ENCODE results near the gene ZNF524.

Gene ZNF524

GRCh38 chr19:55592391-55593090, 7.5 kb upstream of the ZNF524 start:
- Mint-ChIP-seq H3K4me1 (peaks cover 8% of the 10 kb centered on the region), H3K36me3 (peaks cover 25% of the 10 kb centered on the region), H3K9me3 (no peaks in the 10 kb centered on the region), H3K27ac (no peak overlapping the region), H3K4me3 (no peak overlapping the region), H3K27me3 (no peaks in the 10 kb centered on the region)

- H3K36me3 Mint-ChIP-seq: peaks cover 25% of the 10 kb centered on the region
- no peak overlapping the region for H3K27ac Mint-ChIP-seq
- no peaks in the 10 kb centered on the region for H3K9me3 Mint-ChIP-seq
- no peak overlapping the region for H3K4me3 Mint-ChIP-seq
- peaks cover 7% of the 10 kb centered on the region for H3K4me1 Mint-ChIP-seq
- H3K27me3 Mint-ChIP-seq: no peaks in the 10 kb centered on the region
Measured at GRCh38 chr19:55593096-55593772, 6.9 kb upstream of the ZNF524 start.

- H3K4me3 Mint-ChIP-seq: no peak overlapping the region
- no peaks in the 10 kb centered on the region for H3K9me3 Mint-ChIP-seq
- H3K27ac Mint-ChIP-seq: no peak overlapping the region
- H3K4me1 Mint-ChIP-seq: peaks cover 11% of the 10 kb centered on the region
- H3K36me3 Mint-ChIP-seq: peaks cover 29% of the 10 kb centered on the region
- no peaks in the 10 kb centered on the region for H3K27me3 Mint-ChIP-seq
Measured at GRCh38 chr19:55594996-55595545, 5.0 kb upstream of the ZNF524 start.

GRCh38 chr19:55596304-55596703, 3.8 kb upstream of the ZNF524 start:
- H3K4me1 Mint-ChIP-seq: peaks cover 15% of the 10 kb centered on the region
- H3K4me3 Mint-ChIP-seq: no peak overlapping the region
- H3K9me3 Mint-ChIP-seq: no peaks in the 10 kb centered on the region
- H3K27ac Mint-ChIP-seq: no peak overlapping the region
- peaks cover 29% of the 10 kb centered on the region for H3K36me3 Mint-ChIP-seq
- H3K27me3 Mint-ChIP-seq: no peaks in the 10 kb centered on the region

- Mint-ChIP-seq H3K36me3 (peaks cover 25% of the 10 kb centered on the region), H3K4me1 (peaks cover 19% of the 10 kb centered on the region), H3K4me3 (no peak overlapping the region), H3K27me3 (no peaks in the 10 kb centered on the region), H3K27ac (no peak overlapping the region), H3K9me3 (no peaks in the 10 kb centered on the region)
Measured at GRCh38 chr19:55597501-55597921, 2.6 kb upstream of the ZNF524 start.

- peaks cover 20% of the 10 kb centered on the region for H3K4me1 Mint-ChIP-seq
- no peaks in the 10 kb centered on the region for H3K27me3 Mint-ChIP-seq
- H3K36me3 Mint-ChIP-seq: peaks cover 25% of the 10 kb centered on the region
- H3K4me3 Mint-ChIP-seq: no peak overlapping the region
- H3K9me3 Mint-ChIP-seq: no peaks in the 10 kb centered on the region
- H3K27ac Mint-ChIP-seq: no peak overlapping the region
Measured at GRCh38 chr19:55598034-55598433, 2.1 kb upstream of the ZNF524 start.

- H3K4me1 Mint-ChIP-seq: peaks cover 28% of the 10 kb centered on the region
- H3K4me3 Mint-ChIP-seq: peak overlapping the region; percentile 97
- H3K9me3 Mint-ChIP-seq: no peaks in the 10 kb centered on the region
- no peaks in the 10 kb centered on the region for H3K27me3 Mint-ChIP-seq
- peaks cover 23% of the 10 kb centered on the region for H3K36me3 Mint-ChIP-seq
- H3K27ac Mint-ChIP-seq: peak overlapping the region; percentile 100
Measured at GRCh38 chr19:55598719-55599467, 1.2 kb upstream of the ZNF524 start.

- H3K4me1 Mint-ChIP-seq: peaks cover 31% of the 10 kb centered on the region
- peak within 1 kb of the TSS; percentile 100 for H3K27ac Mint-ChIP-seq
- H3K27me3 Mint-ChIP-seq: no peaks in the 10 kb centered on the region
- H3K36me3 Mint-ChIP-seq: peaks cover 23% of the 10 kb centered on the region
- peak within 1 kb of the TSS; percentile 97 for H3K4me3 Mint-ChIP-seq
- no peaks in the 10 kb centered on the region for H3K9me3 Mint-ChIP-seq
Measured at GRCh38 chr19:55599468-55599841, 633 bp upstream of the ZNF524 start, which contains the start of gene FIZ1. Gene FIZ1, minus strand, starts transcription at chr19:55599517. Its CDS starts 1,652 bp downstream, at chr19:55597865.

GRCh38 chr19:55600662-55601028, 557 bp downstream of the ZNF524 start:
- no peak overlapping the region for H3K27ac Mint-ChIP-seq
- H3K27me3 Mint-ChIP-seq: no peaks in the 10 kb centered on the region

GRCh38 chr19:55601084-55601483, 996 bp downstream of the ZNF524 start:
- H3K4me1 Mint-ChIP-seq: peaks cover 38% of the 10 kb centered on the region
- H3K4me3 Mint-ChIP-seq: peak overlapping the region; percentile 86
- peaks cover 10% of the 10 kb centered on the region for H3K36me3 Mint-ChIP-seq
- H3K9me3 Mint-ChIP-seq: no peaks in the 10 kb centered on the region
- H3K27ac Mint-ChIP-seq: peak overlapping the region; percentile 87
- no peaks in the 10 kb centered on the region for H3K27me3 Mint-ChIP-seq

More at GRCh38 chr19:55600662-55601028, 557 bp downstream of the ZNF524 start:
- H3K9me3 Mint-ChIP-seq: no peaks in the 10 kb centered on the region
- H3K4me1 Mint-ChIP-seq: peaks cover 36% of the 10 kb centered on the region
- peak overlapping the region; percentile 86 for H3K4me3 Mint-ChIP-seq
- H3K36me3 Mint-ChIP-seq: peaks cover 12% of the 10 kb centered on the region

- peaks cover 46% of the 10 kb centered on the region for H3K4me1 Mint-ChIP-seq
- H3K36me3 Mint-ChIP-seq: peaks cover 4% of the 10 kb centered on the region
- H3K27ac Mint-ChIP-seq: no peak overlapping the region
- H3K27me3 Mint-ChIP-seq: no peaks in the 10 kb centered on the region
- H3K9me3 Mint-ChIP-seq: no peaks in the 10 kb centered on the region
- H3K4me3 Mint-ChIP-seq: no peak overlapping the region
Measured at GRCh38 chr19:55602104-55603001, 2.3 kb downstream of the ZNF524 start.

- Mint-ChIP-seq H3K27me3 (no peaks in the 10 kb centered on the region), H3K27ac (no peak overlapping the region), H3K4me3 (peak overlapping the region; percentile 20), H3K9me3 (no peaks in the 10 kb centered on the region), H3K36me3 (peaks cover 4% of the 10 kb centered on the region), H3K4me1 (peaks cover 52% of the 10 kb centered on the region)
Measured at GRCh38 chr19:55603115-55603514, 3.0 kb downstream of the ZNF524 start.

GRCh38 chr19:55603581-55604292, 3.6 kb downstream of the ZNF524 start:
- Mint-ChIP-seq H3K27ac (no peak overlapping the region), H3K27me3 (no peaks in the 10 kb centered on the region), H3K4me3 (peak overlapping the region; percentile 73), H3K36me3 (peaks cover 3% of the 10 kb centered on the region), H3K9me3 (no peaks in the 10 kb centered on the region), H3K4me1 (peaks cover 53% of the 10 kb centered on the region)

GRCh38 chr19:55605207-55605636, 5.1 kb downstream of the ZNF524 start:
- peaks cover 4% of the 10 kb centered on the region for H3K36me3 Mint-ChIP-seq
- H3K9me3 Mint-ChIP-seq: no peaks in the 10 kb centered on the region
- no peaks in the 10 kb centered on the region for H3K27me3 Mint-ChIP-seq
- peak overlapping the region; percentile 92 for H3K27ac Mint-ChIP-seq
- peaks cover 61% of the 10 kb centered on the region for H3K4me1 Mint-ChIP-seq
- H3K4me3 Mint-ChIP-seq: peak overlapping the region; percentile 96

Measured in activated naive CD4-positive, alpha-beta T cell treated with anti-CD3 and anti-CD28 coated beads, Interleukin-2, amount 50 U/mL, for 24 hours (primary cell).